Activated gamma-delta T cell treated with Interleukin-2 at 50 U/mL for 16 hours (primary cell): Measurements from ENCODE around the gene RAE1.

Source experiments
- DNase-seq: peaks from one replicate; pipeline ENCODE4 v3.0.0-alpha.2; 2020

Gene RAE1

GRCh38 chr20:57351042-57351783 is at the start of gene RAE1:
Gene RAE1 (plus strand): TSS chr20:57351255. CDS start chr20:57354039, 2,784 bp downstream.
- peak; percentile 91 for DNase-seq

GRCh38 chr20:57306747-57307146 is 44.3 kb upstream of the RAE1 start:
- no peak for DNase-seq

- no peak for DNase-seq
Measured at GRCh38 chr20:57308451-57309271, 42.4 kb upstream of the RAE1 start.

- DNase-seq, result no peak
Measured at GRCh38 chr20:57309544-57310115, 41.4 kb upstream of the RAE1 start.

- no peak for DNase-seq
Measured at GRCh38 chr20:57310821-57311514, 40.1 kb upstream of the RAE1 start.

- no peak for DNase-seq
Measured at GRCh38 chr20:57312138-57312537, 38.9 kb upstream of the RAE1 start.

GRCh38 chr20:57313230-57313629 is 37.8 kb upstream of the RAE1 start:
- no peak for DNase-seq

GRCh38 chr20:57313951-57314350 is 37.1 kb upstream of the RAE1 start:
- no peak for DNase-seq

GRCh38 chr20:57315083-57315975 is 35.7 kb upstream of the RAE1 start:
- no peak for DNase-seq

- no peak for DNase-seq
Measured at GRCh38 chr20:57315976-57316480, 35.0 kb upstream of the RAE1 start.

- DNase-seq, result no peak
Measured at GRCh38 chr20:57316795-57317201, 34.3 kb upstream of the RAE1 start.

GRCh38 chr20:57317316-57317788 is 33.7 kb upstream of the RAE1 start:
- no peak for DNase-seq

GRCh38 chr20:57317789-57318371 is 33.2 kb upstream of the RAE1 start:
- no peak for DNase-seq

GRCh38 chr20:57319584-57319983 is 31.5 kb upstream of the RAE1 start:
- DNase-seq, result no peak

- no peak for DNase-seq
Measured at GRCh38 chr20:57320358-57320757, 30.7 kb upstream of the RAE1 start.

GRCh38 chr20:57321142-57321541 is 29.9 kb upstream of the RAE1 start:
- DNase-seq, result no peak

- DNase-seq, result no peak
Measured at GRCh38 chr20:57322476-57322875, 28.6 kb upstream of the RAE1 start.

- no peak for DNase-seq
Measured at GRCh38 chr20:57323034-57323433, 28.0 kb upstream of the RAE1 start.

- DNase-seq, result no peak
Measured at GRCh38 chr20:57325632-57326356, 25.3 kb upstream of the RAE1 start.

- DNase-seq, result no peak
Measured at GRCh38 chr20:57326667-57327455, 24.2 kb upstream of the RAE1 start.
